Nephron (organoid): ENCODE data around the gene BMPER.

ENCODE experiments used
- H3K27ac Mint-ChIP-seq, 3 experiments: 2 replicates each; pipeline ENCODE4 v1.8.0; 2020; ENCODE audit warnings: mixed read lengths in 3 of 3, mild to moderate bottlenecking in 2 of 3, moderate library complexity in 1 of 3
- H3K27me3 Mint-ChIP-seq: 2 replicates; pipeline ENCODE4 v1.8.0; 2021; ENCODE audit warnings: low read depth, mild to moderate bottlenecking, moderate library complexity, mixed read lengths
- H3K36me3 Mint-ChIP-seq: 2 replicates; pipeline ENCODE4 v1.8.0; 2020; ENCODE audit warnings: low read depth, mixed read lengths
- H3K4me1 Mint-ChIP-seq: 2 replicates; pipeline ENCODE4 v1.8.0; 2020; ENCODE audit warnings: mixed read lengths
- H3K4me3 Mint-ChIP-seq, 3 experiments: 2 replicates each; pipeline ENCODE4 v1.8.0; 2020; ENCODE audit warnings: mild to moderate bottlenecking in 3 of 3, mixed read lengths in 3 of 3, moderate library complexity in 2 of 3
- H3K9me3 Mint-ChIP-seq: 2 replicates; pipeline ENCODE4 v1.8.0; 2020; ENCODE audit warnings: mixed read lengths
- TF ChIP-seq, protein P1 (sequence below), 3 experiments: fragments of 200-600 bp; sonication (generic); IDR thresholded peaks; one replicate each; pipeline ENCODE4 v1.5.0; 2021; ENCODE audit warnings: antibody characterized with exemption in 3 of 3; ENCODE audit not compliant: unreplicated experiment in 3 of 3

The BMPER gene

DNA sequence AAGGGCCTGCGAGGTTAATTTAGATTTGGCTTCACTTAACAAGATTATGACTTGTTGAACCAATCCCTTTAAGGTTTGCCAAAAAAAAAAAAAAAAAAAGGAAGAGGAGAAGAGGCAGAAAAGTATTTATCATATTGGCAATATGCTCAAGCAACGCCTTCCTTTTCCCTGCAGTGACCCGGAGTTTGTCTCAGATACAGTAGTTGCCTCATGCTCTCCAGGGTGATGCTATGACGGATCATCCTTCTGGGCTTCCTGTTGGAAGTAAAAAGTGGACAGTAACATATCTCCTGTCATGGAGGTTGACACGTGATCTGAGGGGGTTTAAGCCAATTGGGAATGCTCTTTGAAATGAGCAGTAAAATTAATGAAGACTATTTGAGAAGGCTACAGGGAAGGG is 117.3 kb downstream of the BMPER start:
- Mint-ChIP-seq H3K9me3 (no peaks in the 10 kb centered on the region), H3K36me3 (no peaks in the 10 kb centered on the region), H3K27ac (no peak overlapping the region), H3K27me3 (peaks cover 4% of the 10 kb centered on the region), H3K4me3 (no peak overlapping the region), H3K4me1 (peaks cover 22% of the 10 kb centered on the region)
- TF ChIP-seq, protein P1, sequence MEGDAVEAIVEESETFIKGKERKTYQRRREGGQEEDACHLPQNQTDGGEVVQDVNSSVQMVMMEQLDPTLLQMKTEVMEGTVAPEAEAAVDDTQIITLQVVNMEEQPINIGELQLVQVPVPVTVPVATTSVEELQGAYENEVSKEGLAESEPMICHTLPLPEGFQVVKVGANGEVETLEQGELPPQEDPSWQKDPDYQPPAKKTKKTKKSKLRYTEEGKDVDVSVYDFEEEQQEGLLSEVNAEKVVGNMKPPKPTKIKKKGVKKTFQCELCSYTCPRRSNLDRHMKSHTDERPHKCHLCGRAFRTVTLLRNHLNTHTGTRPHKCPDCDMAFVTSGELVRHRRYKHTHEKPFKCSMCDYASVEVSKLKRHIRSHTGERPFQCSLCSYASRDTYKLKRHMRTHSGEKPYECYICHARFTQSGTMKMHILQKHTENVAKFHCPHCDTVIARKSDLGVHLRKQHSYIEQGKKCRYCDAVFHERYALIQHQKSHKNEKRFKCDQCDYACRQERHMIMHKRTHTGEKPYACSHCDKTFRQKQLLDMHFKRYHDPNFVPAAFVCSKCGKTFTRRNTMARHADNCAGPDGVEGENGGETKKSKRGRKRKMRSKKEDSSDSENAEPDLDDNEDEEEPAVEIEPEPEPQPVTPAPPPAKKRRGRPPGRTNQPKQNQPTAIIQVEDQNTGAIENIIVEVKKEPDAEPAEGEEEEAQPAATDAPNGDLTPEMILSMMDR (IDR thresholded peaks at IDR 0.05; ENCODE audit: unreplicated experiment in 3 of 3): no peak

DNA sequence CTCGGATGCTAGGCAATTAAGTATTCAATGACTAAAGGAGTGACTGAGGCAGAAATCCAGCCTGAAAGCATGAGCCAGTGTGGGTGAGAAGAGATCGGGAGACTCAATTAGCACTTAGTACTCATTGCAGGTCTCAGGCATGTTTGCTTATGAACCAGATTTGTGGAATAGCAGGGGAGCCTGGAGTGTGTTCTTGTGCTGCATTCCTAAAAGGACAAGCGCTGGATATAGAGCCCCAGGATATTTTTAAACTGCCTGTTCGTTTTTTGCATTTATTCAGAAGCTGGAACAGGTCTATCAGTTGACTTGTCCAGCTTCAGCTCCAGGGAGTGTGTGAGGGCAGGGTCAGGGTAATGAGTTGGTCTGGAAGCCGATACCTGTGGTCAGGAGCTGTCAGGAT is 120.3 kb downstream of the BMPER start:
- H3K4me3 Mint-ChIP-seq: no peak overlapping the region
- H3K27me3 Mint-ChIP-seq: peaks cover 4% of the 10 kb centered on the region
- H3K36me3 Mint-ChIP-seq: no peaks in the 10 kb centered on the region
- TF ChIP-seq, protein P1 (IDR thresholded peaks at IDR 0.05; ENCODE audit: unreplicated experiment in 3 of 3): no peak
- H3K27ac Mint-ChIP-seq: no peak overlapping the region
- H3K4me1 Mint-ChIP-seq: peaks cover 5% of the 10 kb centered on the region
- H3K9me3 Mint-ChIP-seq: no peaks in the 10 kb centered on the region

DNA sequence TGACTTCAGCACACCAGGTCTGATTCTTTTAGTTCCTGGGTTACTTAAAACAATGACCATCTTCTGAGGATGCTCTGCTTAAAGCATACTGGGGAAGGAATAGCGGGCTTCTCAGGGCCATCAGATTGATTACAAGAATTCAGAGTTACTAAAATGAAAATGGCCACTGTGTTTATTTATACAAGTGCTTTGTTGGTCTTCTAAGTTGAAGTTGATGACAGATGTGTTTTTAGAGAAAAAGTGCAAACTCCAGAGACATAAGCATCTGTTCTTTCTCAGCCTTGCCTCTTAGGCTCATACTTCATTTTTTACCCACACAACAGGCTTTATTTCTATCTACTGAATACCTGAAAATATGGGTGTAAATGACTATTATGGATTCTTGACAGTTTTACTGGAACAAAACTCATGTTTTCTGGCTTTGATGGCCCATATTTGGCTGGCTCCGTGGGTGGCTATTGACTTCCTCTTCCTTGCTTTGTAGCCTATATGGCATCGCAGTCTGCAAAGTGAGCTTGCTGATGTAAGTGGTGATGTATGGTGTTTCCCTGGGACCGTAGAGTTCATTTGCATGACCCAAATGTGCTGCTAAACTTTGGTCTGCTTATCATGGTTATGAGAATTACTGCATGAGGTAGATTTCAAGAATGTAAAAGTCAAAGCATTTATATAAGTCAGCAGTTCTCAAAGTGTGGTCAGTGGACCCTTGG is 121.3 kb downstream of the BMPER start:
- H3K36me3 Mint-ChIP-seq: no peaks in the 10 kb centered on the region
- H3K27ac Mint-ChIP-seq: no peak overlapping the region
- TF ChIP-seq, protein P1 (IDR thresholded peaks at IDR 0.05; ENCODE audit: unreplicated experiment in 3 of 3): no peak
- H3K4me1 Mint-ChIP-seq: peaks cover 5% of the 10 kb centered on the region
- H3K9me3 Mint-ChIP-seq: no peaks in the 10 kb centered on the region
- H3K27me3 Mint-ChIP-seq: peaks cover 4% of the 10 kb centered on the region
- no peak overlapping the region for H3K4me3 Mint-ChIP-seq

DNA sequence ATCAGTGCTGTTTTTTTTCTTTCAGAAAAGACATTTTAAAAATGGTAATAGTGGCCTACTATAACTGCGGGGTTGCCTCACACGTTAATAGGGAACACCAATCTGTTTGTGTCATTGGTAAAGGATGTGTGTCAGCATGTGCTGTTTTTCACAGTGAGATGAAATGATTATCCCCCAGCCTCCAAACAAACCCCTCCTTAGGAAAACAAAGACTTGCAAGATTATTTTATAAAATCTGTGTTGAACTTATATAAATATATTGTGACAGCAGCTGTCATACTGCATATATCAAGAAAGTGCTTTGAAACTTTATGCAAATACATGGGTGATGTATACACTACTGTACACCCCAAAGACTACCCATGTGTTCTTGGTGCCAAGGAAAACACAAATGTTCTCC is 125.8 kb downstream of the BMPER start:
- H3K4me3 Mint-ChIP-seq: no peak overlapping the region
- H3K4me1 Mint-ChIP-seq: peaks cover 14% of the 10 kb centered on the region
- TF ChIP-seq, protein P1 (IDR thresholded peaks at IDR 0.05; ENCODE audit: unreplicated experiment in 3 of 3): no peak
- H3K36me3 Mint-ChIP-seq: peaks cover 3% of the 10 kb centered on the region
- no peaks in the 10 kb centered on the region for H3K9me3 Mint-ChIP-seq
- H3K27me3 Mint-ChIP-seq: peaks cover under 1% of the 10 kb centered on the region
- H3K27ac Mint-ChIP-seq: no peak overlapping the region

DNA sequence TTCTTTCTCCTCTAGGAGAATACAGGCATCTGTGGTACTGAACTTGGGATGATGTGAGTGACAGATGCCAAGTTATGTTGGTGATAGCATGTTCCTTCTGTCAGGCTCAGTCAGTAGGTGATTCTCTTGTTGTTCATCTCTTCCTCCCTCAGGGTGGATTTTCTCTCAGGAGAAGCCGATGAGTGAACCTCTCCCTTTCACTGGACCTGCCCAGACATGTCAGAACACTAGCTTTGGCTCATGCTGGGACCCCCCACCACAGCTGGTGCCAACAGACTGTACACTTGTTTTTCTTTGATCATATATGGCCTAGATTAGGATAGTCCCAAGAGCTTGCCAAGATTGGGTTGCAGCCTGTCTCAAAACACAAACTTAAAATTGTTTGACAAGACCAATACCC is 129.4 kb downstream of the BMPER start:
- H3K4me3 Mint-ChIP-seq: no peak overlapping the region
- H3K27me3 Mint-ChIP-seq: no peaks in the 10 kb centered on the region
- peak overlapping the region in 1 of 3 experiments; percentile 39 for H3K27ac Mint-ChIP-seq
- H3K4me1 Mint-ChIP-seq: peaks cover 29% of the 10 kb centered on the region
- TF ChIP-seq, protein P1 (IDR thresholded peaks at IDR 0.05; ENCODE audit: unreplicated experiment in 3 of 3): no peak
- no peaks in the 10 kb centered on the region for H3K9me3 Mint-ChIP-seq
- H3K36me3 Mint-ChIP-seq: peaks cover 3% of the 10 kb centered on the region
